ENCODE measurements around the gene TMEM62.

Gene TMEM62

GRCh38 chr15:43133430-43134156, at the start of gene TMEM62:
TSS of gene TMEM62 (plus strand) at chr15:43133586. CDS start at chr15:43133803, 217 bp downstream.
- TF ChIP-seq CTCF (IDR thresholded peaks at IDR 0.05; ENCODE audit: low read depth, low read length), result no peak
- H3K4me3 ChIP-seq (ENCODE audit: low read depth, low read length), result peak within 1 kb of the TSS; percentile 76

- H3K4me3 ChIP-seq (ENCODE audit: low read depth, low read length), result no peak overlapping the region
- TF ChIP-seq CTCF (IDR thresholded peaks at IDR 0.05; ENCODE audit: low read depth, low read length), result no peak
Measured at GRCh38 chr15:43085921-43086320, 47.5 kb upstream of the TMEM62 start.

- no peak for TF ChIP-seq CTCF (IDR thresholded peaks at IDR 0.05; ENCODE audit: low read depth, low read length)
- no peak overlapping the region for H3K4me3 ChIP-seq (ENCODE audit: low read depth, low read length)
Measured at GRCh38 chr15:43086551-43086950, 46.8 kb upstream of the TMEM62 start.

- TF ChIP-seq CTCF (IDR thresholded peaks at IDR 0.05; ENCODE audit: low read depth, low read length), result no peak
- H3K4me3 ChIP-seq (ENCODE audit: low read depth, low read length), result no peak overlapping the region
Measured at GRCh38 chr15:43091859-43092258, 41.5 kb upstream of the TMEM62 start.

GRCh38 chr15:43093026-43093425, 40.4 kb upstream of the TMEM62 start:
- H3K4me3 ChIP-seq (ENCODE audit: low read depth, low read length), result no peak overlapping the region
- no peak for TF ChIP-seq CTCF (IDR thresholded peaks at IDR 0.05; ENCODE audit: low read depth, low read length)

GRCh38 chr15:43094416-43095030, 38.9 kb upstream of the TMEM62 start:
- no peak overlapping the region for H3K4me3 ChIP-seq (ENCODE audit: low read depth, low read length)
- TF ChIP-seq CTCF (IDR thresholded peaks at IDR 0.05; ENCODE audit: low read depth, low read length), result no peak

- no peak for TF ChIP-seq CTCF (IDR thresholded peaks at IDR 0.05; ENCODE audit: low read depth, low read length)
- no peak overlapping the region for H3K4me3 ChIP-seq (ENCODE audit: low read depth, low read length)
Measured at GRCh38 chr15:43095243-43095642, 38.1 kb upstream of the TMEM62 start.
